Measurements from ENCODE around the gene ERVFRD-1. TPM values are rescaled to one million over a fixed set of nuclear protein-coding genes. Genes with fewer than 3 reads are reported as not detected.

ERVFRD-1 gene
- polyA plus RNA-seq, 3 donors: 0.05 to 0.06 TPM; not detected in 1

GRCh38 chr6:11094941-11095340 is 16.6 kb downstream of the ERVFRD-1 start:
- H3K27ac Mint-ChIP-seq: peak overlapping the region in 4 of 7 donors; percentile 52 to 96 (median 92)
- H3K9ac ChIP-seq (ENCODE audit: insufficient read depth, low read length, poor library complexity, severe bottlenecking): no peak overlapping the region
- peaks cover 0 to 2% (median 0%) of the 10 kb centered on the region in 3 donors for H3K27me3 Mint-ChIP-seq (ENCODE audit: low read depth in 3 of 3)
- H3K9me3 Mint-ChIP-seq: peaks cover 0 to 1% (median 0%) of the 10 kb centered on the region in 7 donors
- peak overlapping the region in 1 of 2 donors; percentile 92 for H3K27ac ChIP-seq (ENCODE audit: low read depth in 1 of 2, low read length in 2 of 2)
- H3K4me3 ChIP-seq (replicated peaks in 1 of 3; ENCODE audit: low read depth in 2 of 3, low read length in 3 of 3): peak overlapping the region; percentile 88 to 94 (median 91)
- WGBS (ENCODE audit: insufficient coverage): no CpG with 5 or more reads among the region's 7 CpGs
- no peaks in the 10 kb centered on the region for H3K9me3 ChIP-seq (replicated peaks in 1 of 2; ENCODE audit: control insufficient read depth in 1 of 2, insufficient read depth in 1 of 2, low read length in 2 of 2)
- peaks cover 59% of the 10 kb centered on the region for H3K79me2 ChIP-seq (ENCODE audit: insufficient read depth, low read length)
- no peaks in the 10 kb centered on the region for H3K27me3 ChIP-seq (ENCODE audit: control insufficient read depth in 2 of 2, insufficient read depth in 2 of 2, low read length in 2 of 2)
- peak overlapping the region; percentile 82 for H3K4me2 ChIP-seq (replicated peaks; ENCODE audit: extremely low read depth, low read length, poor library complexity, severe bottlenecking)
- H3K36me3 ChIP-seq (replicated peaks in 1 of 2; ENCODE audit: control insufficient read depth in 1 of 2, insufficient read depth in 2 of 2, low read length in 2 of 2): no peaks in the 10 kb centered on the region
- peak in 1 of 3 donors; percentile 14 for DNase-seq
- peaks cover 10% of the 10 kb centered on the region for H4K20me1 ChIP-seq (ENCODE audit: insufficient read depth, low read length)
- H2AFZ ChIP-seq (ENCODE audit: insufficient read depth, low read depth, low read length, poor library complexity, severe bottlenecking): peak overlapping the region; percentile 94
- intact Hi-C loops (cut with micrococcal nuclease): loop anchor here in 1 of 2 donors (5.0 kb wide), 1 partner anchor 47 kb away; no protein-coding TSS in a partner anchor
- TF ChIP-seq CTCF (IDR thresholded peaks at IDR 0.05): no peak
- H3K4me1 Mint-ChIP-seq: peaks cover 36% of the 10 kb centered on the region
- peaks cover 29% of the 10 kb centered on the region in 2 donors for H3K4me1 ChIP-seq (ENCODE audit: control insufficient read depth in 1 of 2, insufficient read depth in 2 of 2, low read length in 2 of 2)
- H3K4me3 Mint-ChIP-seq: peak overlapping the region; percentile 98
- H3K36me3 Mint-ChIP-seq: peaks cover 9 to 14% of the 10 kb centered on the region in 2 donors

DNA sequence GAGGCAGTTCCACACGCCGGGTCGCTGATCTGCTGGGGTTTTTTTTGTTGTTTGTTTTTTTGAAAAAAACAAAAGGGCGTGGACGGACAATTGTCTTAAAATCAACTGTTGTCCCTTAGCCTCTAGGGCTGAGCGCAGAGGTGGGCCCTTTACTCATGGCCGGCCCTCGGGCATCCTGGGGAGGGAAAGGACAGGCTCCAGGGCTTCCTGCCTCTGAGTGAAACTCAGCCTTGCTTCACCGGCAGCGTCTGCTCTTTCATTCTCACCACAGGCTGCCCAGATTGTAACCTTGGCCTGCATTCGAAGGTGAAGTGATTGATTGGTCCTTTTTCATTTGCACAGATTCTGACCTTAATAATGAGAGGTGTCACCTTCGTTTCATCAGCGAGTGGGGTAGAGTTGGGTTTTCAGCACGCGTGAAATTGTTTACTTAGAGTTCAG is 17.1 kb downstream of the ERVFRD-1 start:
- H2AFZ ChIP-seq (ENCODE audit: insufficient read depth, low read depth, low read length, poor library complexity, severe bottlenecking): peak overlapping the region; percentile 94
- peaks cover 0 to 2% (median 0%) of the 10 kb centered on the region in 3 donors for H3K27me3 Mint-ChIP-seq (ENCODE audit: low read depth in 3 of 3)
- H3K27ac Mint-ChIP-seq: peak overlapping the region; percentile 85 to 96 (median 94)
- intact Hi-C loops (cut with micrococcal nuclease): loop anchor here in 1 of 2 donors (5.0 kb wide), 1 partner anchor 48 kb away; no protein-coding TSS in a partner anchor
- H3K4me2 ChIP-seq (replicated peaks; ENCODE audit: extremely low read depth, low read length, poor library complexity, severe bottlenecking): peak overlapping the region; percentile 82
- peak; percentile 30 to 41 (median 32) for DNase-seq
- peaks cover 29% of the 10 kb centered on the region in 2 donors for H3K4me1 ChIP-seq (ENCODE audit: control insufficient read depth in 1 of 2, insufficient read depth in 2 of 2, low read length in 2 of 2)
- H3K79me2 ChIP-seq (ENCODE audit: insufficient read depth, low read length): peaks cover 54% of the 10 kb centered on the region
- peaks cover 0 to 1% (median 0%) of the 10 kb centered on the region in 7 donors for H3K9me3 Mint-ChIP-seq
- peaks cover 36% of the 10 kb centered on the region for H3K4me1 Mint-ChIP-seq
- H3K4me3 Mint-ChIP-seq: peak overlapping the region; percentile 98
- H3K36me3 ChIP-seq (replicated peaks in 1 of 2; ENCODE audit: control insufficient read depth in 1 of 2, insufficient read depth in 2 of 2, low read length in 2 of 2): no peaks in the 10 kb centered on the region
- H4K20me1 ChIP-seq (ENCODE audit: insufficient read depth, low read length): peaks cover 10% of the 10 kb centered on the region
- no peak for TF ChIP-seq CTCF (IDR thresholded peaks at IDR 0.05)
- peaks cover 8 to 14% of the 10 kb centered on the region in 2 donors for H3K36me3 Mint-ChIP-seq
- peak overlapping the region; percentile 95 for H3K9ac ChIP-seq (ENCODE audit: insufficient read depth, low read length, poor library complexity, severe bottlenecking)
- H3K27ac ChIP-seq (ENCODE audit: low read depth in 1 of 2, low read length in 2 of 2): peak overlapping the region; percentile 84 to 92
- WGBS (ENCODE audit: insufficient coverage): under 1% methylated on average over 11 of the region's 15 CpGs
- H3K4me3 ChIP-seq (replicated peaks in 1 of 3; ENCODE audit: low read depth in 2 of 3, low read length in 3 of 3): peak overlapping the region; percentile 88 to 94 (median 91)
- no peaks in the 10 kb centered on the region for H3K27me3 ChIP-seq (ENCODE audit: control insufficient read depth in 2 of 2, insufficient read depth in 2 of 2, low read length in 2 of 2)
- no peaks in the 10 kb centered on the region for H3K9me3 ChIP-seq (replicated peaks in 1 of 2; ENCODE audit: control insufficient read depth in 1 of 2, insufficient read depth in 1 of 2, low read length in 2 of 2)

Measured in CD14-positive monocyte (primary cell).